ENCODE data around the gene MRTO4.
A peak's percentile ranks its signal among the peaks of the same experiment; 100 is the strongest.
"Not testable (repeated sequence)": the region's sequence is repeated elsewhere in the genome, so short reads cannot be mapped to it uniquely, and the experiment has no call there.

MRTO4 gene

DNA sequence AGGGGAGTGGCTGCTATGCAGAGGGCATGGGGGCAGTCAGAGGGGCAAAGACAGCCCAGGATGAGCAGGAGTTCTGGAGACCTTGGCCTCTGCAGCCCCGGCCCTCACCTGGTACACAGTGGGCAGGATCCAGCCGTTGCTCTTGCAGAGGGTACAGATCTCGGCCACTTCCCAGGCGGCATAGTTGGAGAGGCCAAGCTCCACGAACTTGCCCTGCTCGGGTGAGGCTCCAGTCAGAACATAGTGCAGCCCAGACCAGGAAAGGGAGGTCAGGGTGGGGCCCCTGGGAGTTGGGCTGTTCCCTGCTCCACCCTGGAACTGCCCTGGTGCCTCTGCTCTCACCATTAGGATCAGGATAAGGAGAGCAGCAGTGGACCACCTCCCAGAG lies 18.7 kb downstream of the MRTO4 start:
- not testable (repeated sequence) for DNase-seq (ENCODE audit: low read depth)

DNA sequence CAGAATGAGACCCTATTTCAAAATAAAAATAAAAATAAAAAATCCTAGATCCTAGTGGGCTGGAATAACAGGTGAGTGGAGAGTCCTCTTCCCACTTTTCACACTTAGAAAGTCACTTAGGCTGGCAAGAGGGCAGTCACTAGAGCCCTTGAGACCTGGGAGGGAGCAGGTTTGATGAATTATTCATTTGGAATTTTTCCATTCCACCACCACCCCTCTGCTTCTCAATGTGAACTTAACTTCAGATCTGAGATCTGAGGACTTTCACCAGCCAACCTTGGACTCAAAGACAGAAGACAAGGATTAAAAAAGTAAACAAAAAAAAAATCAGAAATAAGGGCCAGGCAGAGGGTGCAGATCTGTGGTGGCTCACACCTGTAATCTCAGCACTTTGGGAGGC lies 20.5 kb downstream of the MRTO4 start:
- no peak for DNase-seq (ENCODE audit: low read depth)

DNA sequence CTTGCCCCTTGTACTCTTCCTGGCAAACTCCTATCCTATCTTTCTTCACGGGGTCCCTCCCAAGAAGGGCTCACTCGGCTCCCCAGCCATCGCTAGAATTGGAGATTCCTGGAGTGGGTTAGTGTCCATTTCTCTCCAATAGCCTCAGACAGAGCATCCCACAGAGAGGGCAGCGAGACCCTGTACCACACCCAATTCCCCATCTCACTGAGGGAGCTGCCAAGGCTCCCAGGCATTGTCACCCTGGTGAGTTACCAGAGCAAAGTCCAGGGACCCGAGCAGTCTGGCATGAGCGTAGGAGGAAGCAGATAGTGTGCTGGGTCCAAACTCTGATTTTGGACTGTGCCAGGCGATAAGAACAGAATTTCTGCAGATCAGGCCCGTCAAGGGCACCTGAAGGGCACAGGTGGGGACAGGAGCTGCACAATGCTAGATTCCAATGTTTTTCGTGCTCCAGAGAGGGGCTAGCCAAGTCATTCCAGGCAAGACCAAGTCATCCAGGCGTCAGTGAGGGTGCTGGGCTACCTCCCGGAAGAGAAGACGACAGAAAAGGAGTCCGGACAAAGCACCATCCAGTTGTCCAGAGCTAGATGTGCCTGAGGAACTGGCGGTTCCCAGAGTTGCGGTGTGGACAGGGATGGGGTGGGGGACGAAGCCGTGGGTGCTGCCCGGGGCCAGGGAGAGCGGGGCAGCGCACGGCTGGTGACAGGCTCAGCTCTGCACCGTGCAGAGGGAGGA lies 21.7 kb downstream of the MRTO4 start:
- DNase-seq (ENCODE audit: low read depth), result no peak

DNA sequence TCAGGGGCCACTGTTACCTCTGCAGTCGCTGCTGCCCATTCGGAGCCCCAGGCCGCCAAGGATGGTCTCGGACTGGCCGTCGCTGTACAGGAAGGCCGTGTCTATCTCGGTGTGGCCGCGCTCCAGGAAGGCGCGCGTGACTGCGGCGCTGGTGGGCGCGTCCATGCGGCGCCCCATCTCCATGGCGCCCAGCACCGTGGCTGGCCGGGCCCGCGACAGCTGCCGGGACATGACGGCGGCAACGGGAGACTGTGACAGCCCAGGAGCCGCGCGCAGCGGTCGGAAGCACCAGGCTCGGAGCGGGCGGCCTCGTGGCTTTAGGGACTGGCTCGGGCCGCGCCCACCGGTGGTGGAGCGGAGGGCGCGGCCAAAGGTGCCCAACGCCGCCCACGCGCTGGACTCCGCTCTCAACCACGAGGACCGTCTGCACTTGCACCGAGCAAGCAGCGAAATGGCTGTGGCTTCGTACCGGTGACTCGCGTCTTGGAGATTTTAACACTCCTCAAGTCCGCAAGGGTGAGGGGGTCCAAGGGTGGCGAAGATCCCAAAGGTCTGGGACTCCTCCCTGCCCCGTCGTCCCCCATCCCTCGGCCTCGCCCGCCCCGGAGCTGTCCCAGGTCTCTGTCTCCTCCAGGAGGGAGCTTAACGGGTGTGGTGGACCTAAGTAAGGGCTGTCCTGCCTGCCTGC lies 22.4 kb downstream of the MRTO4 start:
- DNase-seq (ENCODE audit: low read depth), result not testable (repeated sequence)

DNA sequence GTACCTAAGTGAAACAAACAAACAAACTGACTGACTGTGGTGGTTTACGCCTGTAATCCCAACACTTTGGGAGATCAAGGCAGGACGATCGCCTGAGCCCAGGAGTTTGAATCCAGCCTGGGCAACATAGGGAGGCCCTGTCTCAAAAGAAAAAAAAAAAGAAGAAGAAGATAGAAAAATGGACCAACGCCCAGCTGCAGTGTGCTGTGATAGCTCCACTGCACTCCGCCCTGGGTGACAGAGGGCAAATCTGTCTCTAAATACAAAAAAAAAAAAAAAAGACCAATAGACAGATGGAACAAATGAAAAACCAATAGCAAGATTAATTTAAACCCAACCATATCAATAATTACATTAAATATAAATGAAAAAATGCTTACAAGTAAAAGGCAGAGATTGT lies 23.0 kb downstream of the MRTO4 start:
- no peak for DNase-seq (ENCODE audit: low read depth)

DNA sequence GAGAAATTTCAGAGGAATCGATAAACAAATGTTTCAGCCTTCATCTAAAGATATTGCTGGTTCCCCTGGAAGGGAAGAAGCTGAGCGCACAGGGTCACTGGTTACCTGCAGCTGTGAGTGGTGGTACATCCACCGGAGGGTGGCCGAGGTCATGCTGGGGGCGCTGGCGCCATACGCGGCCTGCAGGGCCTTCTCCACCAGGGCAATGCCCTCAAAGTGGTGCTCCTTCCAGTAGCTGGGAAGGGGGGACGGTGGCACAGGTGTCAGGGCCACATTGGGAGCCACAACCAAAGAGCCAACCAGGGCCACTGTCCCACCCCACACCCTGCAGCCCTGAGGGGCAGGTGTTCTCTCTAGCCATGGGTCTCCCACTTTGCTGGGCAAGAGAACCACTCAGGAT lies 32.3 kb downstream of the MRTO4 start:
- DNase-seq (ENCODE audit: low read depth), result no peak

DNA sequence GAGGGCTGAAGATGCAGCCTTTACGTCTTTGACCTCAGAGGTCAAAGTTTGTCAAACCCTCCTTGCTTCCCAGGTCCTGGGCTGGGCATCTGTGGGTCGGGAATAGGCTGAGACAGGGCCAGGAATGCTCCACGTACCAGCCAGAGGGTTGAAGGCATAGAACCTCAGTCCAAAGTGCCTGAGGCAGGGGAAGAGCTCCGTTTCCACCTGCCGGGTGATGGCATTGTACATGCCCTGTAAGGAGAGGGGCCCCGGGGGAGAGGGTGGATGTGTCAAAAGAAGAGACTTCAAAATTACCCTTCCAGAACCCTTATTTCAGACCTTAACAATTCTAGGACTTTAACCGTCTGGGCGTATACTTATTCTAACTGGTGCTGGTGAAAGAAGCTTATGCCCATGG lies 33.3 kb downstream of the MRTO4 start:
- DNase-seq (ENCODE audit: low read depth), result no peak

DNA sequence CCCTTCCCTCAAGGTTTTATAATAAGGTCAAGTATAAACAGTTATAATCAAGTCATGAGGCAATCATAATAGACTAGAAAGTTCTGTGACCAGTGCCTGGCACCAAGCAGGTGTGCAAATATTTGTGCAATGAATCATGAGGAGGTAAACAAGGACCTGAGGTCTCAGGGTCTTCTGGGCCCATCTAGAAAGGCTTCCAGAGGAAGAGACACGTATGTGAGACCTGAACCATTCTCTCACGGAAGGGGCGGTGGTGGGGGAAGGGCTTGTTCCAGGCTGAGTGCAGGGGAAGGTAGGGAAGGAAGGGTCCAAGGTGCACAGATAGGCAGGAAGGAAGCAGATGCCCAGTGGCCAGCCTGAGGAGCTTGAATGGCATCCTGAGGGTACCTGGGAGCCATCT lies 33.8 kb downstream of the MRTO4 start:
- not testable (repeated sequence) for DNase-seq (ENCODE audit: low read depth)

DNA sequence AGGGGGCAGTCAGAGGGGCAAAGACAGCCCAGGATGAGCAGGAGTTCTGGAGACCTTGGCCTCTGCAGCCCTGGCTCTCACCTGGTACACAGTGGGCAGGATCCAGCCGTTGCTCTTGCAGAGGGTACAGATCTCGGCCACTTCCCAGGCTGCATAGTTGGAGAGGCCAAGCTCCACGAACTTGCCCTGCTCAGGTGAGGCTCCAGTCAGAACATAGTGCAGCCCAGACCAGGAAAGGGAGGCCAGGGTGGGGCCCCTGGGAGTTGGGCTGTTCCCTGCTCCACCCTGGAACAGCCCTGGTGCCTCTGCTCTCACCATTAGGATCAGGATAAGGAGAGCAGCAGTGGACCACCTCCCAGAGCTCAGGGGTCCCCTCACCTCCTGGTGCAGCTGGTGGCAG lies 34.2 kb downstream of the MRTO4 start:
- not testable (repeated sequence) for DNase-seq (ENCODE audit: low read depth)

DNA sequence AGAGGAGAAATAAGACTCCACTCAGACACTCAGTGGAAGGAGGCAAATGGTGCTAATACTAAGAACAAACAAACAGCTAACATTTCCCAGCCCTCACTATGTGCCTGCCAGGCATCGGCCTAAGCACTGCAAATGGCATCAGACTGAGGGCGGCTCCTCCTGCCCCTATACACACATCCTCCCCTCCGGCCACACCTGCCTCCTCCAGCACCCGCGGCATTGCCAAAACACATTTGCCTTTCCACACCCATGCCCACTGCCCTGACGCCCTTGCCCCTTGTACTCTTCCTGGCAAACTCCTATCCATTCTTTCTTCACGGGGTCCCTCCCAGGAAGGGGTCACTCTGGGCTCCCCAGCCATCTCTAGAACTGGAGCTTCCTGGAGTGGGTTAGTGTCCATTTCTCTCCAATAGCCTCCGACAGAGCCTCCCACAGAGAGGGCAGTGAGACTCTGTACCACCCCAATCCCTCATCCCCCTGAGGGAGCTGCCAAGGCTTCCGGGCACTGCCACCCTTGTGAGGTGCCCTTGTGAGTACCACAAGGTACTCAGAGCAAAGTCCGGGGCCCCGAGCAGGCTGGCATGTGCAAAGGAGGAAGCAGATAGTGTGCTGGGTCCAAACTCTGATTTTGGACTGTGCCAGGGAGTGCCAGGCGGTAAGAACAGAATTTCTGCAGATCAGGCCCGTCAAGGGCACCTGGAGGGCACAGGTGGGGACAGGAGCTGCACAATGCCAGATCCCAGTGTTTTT lies 36.0 kb downstream of the MRTO4 start:
- no peak for DNase-seq (ENCODE audit: low read depth)

DNA sequence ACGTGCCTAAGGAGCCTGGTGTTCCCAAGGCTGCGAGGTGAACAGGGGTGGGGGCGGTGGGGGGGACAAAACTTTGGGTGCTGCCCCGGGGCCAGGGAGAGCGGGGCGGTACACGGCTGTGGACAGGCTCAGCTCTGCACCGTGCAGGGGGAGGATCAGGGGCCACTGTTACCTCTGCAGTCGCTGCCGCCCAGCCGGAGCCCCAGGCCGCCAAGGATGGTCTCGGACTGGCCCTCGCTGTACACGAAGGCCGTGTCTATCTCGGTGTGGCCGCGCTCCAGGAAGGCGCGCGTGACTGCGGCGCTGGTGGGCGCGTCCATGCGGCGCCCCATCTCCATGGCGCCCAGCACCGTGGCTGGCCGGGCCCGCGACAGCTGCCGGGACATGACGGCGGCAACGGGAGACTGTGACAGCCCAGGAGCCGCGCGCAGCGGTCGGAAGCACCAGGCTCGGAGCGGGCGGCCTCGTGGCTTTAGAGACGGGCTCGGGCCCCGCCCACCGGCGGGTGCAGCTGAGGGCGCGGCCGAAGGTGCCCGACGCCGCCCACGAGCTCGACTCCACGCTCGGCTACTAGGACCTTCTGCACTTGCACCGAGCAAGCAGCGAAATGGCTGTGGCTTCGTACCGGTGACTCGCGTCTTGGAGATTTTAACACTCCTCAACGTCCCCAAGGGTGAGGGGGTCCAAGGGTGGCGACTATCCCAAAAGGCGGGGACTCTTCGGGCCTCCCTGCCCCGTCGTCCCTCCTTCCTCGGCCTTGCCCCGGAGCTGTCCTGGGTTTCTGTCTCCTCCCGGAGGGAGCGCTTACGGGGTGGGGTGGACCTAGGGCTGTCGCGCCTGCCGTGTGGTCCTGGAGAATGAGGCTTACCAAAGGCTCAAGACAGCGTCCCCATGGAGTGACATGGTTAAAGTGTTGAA lies 37.0 kb downstream of the MRTO4 start, which contains the start of gene AKR7A3:
Gene AKR7A3 (minus strand): TSS at position 447 of the 918 bp plus-strand sequence. CDS start 61 bp downstream, at position 386.
- not testable (repeated sequence) for DNase-seq (ENCODE audit: low read depth)

DNA sequence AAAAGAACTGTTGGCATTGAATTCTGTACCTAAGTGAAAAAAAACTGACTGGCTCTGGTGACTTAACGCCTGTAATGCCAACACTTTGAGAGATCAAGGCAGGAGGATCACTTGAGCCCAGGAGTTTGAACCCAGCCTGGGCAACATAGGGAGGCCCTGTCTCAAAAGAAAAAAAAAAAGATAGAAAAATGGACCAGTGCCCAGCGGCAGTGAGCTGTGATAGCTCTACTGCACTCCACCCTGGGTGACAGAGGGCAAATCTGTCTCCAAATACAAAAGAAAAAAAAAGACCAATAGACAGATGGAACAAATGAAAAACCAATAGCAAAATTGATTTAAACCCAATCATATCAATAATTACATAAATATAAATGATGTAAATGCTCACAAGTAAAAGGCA lies 37.6 kb downstream of the MRTO4 start:
- no peak for DNase-seq (ENCODE audit: low read depth)

DNA sequence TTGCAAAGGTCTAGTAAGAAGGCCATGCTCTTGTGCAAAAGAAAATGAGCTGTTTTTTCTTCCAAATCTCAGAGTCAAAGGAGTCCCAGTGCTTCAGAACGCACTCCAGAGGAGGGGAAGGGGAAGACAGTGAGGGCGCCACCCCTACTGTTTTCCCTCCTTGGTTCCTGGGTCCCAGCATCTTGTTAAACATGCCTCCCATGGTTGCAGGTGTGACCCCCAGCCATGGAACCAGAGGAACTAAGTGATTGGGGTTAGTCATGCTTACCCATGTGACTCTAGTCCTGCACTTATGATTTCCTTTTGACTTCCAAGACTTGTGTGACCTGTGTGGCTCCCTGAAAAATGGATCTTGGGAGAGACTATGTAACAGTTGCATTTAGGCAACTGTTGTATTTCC lies 43.0 kb downstream of the MRTO4 start:
- no peak for DNase-seq (ENCODE audit: low read depth)

DNA sequence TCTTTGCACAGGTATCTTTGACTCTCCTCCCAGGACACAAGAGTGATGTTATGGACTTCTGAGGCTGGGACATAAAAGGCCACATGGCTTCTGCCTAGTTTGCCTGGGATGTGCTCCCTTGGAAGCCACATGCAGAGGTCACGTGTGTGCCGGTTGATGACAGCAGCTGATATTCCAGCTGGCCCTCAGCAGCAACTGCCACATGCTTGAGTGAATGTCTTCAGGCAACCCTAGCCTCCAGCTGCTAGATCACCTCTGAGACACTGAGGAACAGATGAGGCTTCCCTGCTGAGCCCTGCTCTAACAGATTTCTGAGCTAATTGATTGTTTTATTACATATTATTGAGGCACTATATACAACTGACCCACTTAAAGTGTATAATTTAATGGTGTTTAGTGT lies 48.6 kb downstream of the MRTO4 start:
- no peak for DNase-seq (ENCODE audit: low read depth)

DNA sequence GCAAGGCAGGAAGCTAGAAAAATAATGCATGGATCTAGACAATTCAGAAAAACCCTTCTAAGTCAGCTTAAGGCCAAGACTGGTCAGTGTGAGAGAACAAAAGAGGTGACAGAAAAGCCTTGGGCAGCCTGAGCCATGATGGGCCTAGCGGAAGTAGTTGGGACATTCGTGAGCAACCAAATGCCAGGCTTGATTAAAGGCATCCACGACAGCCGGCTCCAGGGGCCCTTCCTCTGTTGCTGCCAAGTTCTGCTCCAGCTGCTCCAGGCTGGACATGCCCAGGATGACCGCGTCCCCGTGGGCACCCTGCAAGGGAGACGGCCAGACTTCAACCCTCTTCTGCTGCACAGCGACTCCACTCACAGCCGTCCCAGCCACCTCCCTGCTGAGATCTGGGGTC lies 52.5 kb downstream of the MRTO4 start:
- not testable (repeated sequence) for DNase-seq (ENCODE audit: low read depth)

DNA sequence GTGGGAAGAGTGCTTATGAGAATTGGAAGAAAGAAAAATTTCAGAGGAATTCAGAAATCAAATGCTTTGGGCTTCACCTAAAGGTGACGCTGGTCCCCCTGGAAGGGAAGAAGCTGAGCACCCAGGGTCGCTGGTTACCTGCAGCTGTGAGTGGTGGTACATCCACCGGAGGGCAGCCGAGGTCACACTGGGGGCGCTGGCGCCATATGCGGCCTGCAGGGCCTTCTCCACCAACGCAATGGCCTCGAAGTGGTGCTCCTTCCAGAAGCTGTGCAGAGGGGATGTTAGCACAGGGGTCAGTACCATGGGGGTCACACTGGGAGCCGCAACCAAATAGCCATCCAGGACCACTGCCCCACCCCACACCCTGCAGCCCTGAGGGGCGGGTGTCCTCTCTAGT lies 54.3 kb downstream of the MRTO4 start:
- no peak for DNase-seq (ENCODE audit: low read depth)

DNA sequence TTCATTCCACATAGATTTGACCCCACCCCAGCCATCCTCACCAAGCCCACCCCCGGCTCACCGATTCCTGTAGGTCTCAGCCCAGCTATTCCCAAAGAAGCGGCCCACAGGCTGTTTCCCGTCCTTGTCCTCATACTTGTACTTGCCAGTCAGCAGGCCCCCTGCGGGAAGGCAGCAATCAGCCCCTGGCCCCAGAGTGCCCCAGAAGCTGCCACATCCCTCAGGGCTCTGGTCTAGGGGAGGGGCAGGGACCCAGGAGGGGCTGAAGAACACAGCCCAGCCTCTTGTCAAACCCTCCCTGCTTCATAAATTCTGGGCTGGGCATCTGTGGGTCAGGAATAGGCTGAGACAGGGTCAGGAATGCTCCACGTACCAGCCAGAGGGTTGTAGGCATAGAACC lies 55.3 kb downstream of the MRTO4 start:
- DNase-seq (ENCODE audit: low read depth), result no peak

DNA sequence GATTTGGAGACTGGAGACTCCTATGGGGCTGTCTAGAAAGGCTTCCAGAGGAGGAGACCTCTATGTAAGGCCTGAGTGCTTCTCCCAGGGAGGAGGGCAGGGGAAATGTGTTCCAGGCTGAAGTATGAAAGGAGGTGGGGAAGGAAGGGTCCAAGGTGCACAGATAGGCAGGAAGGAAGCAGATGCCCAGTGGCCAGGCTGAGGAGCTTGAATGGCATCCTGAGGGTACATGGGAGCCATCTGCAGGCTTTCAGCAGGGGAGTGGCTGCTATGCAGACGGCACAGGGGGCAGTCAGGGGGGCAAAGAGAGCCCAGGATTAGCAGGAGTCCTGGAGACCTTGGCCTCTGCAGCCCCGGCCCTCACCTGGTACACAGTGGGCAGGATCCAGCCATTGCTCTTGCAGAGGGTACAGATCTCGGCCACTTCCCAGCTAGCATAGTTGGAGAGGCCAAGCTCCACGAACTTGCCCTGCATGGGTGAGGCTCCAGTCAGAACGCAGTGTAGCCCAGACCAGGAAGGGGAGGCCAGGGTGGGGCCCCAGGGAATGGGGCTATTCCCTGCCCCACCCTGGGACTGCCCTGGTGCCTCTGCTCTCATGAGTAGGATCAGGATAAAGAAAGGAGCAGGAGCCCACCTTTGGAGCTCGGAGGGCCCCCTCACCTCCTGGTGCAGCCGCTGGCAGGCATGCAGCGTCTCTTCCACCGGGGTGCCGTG lies 56.3 kb downstream of the MRTO4 start:
- DNase-seq (ENCODE audit: low read depth), result no peak

DNA sequence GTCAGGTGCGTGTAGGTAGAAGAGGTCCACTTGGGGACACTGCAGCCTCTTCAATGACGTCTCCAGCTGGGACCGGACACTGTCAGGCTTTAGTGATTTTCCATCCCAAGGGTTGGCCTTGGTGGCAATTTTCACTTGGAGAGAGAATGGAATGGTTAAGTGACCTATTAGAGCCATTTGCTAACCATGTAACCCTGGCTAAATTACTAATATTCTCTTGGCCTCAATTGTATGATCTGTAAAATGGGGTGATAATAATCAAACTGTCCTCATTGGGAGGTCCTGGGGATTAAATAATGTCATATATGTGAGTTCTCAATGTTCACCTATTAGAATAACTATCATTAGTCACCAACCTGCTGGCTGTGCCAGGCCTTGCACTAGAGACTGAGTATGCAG lies 56.9 kb downstream of the MRTO4 start:
- DNase-seq (ENCODE audit: low read depth), result no peak

DNA sequence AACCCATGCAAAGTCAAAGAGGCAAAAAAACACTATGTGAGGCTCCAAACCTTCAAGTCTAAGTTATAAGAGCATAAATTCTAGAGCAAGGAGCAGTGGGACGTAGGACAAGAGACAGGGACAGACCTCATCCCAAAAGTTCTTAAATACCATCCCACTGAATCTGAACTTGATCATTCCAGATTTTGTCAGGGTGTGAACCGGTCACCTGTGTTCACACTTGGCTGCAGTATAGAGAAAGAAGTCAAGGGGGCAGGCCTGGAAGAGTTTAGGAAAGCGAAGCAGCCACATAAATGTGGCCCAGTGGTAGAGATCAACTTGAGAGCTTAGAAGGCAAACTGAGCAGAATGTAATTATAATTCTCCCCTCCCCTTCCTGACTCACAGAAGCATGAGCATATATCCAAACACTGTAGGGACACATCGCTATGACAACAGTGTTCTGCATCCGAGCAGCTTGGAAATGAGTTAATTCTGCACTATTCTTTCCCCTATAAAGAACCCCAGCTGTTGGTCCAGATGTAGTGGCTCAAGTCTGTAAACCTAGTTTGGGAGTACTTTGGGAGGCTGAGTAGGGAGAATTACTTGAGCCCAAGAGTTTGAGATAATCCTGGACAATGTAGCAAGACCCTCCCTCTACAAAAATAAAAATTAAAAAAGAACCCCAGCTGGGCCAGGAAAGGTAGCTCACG lies 57.7 kb downstream of the MRTO4 start:
- peak; percentile 45 for DNase-seq (ENCODE audit: low read depth)

All from GM04503 (cell line).